Fibroblast of villous mesenchyme (primary cell): ENCODE results near the gene GET4. TPM values are rescaled to one million over a fixed set of nuclear protein-coding genes. Genes with fewer than 3 reads are reported as not detected.

Experiments used
- DNase-seq: peaks from one replicate; pipeline ENCODE4 v3.0.0-alpha.2; 2010; ENCODE audit warnings: low read depth
- H3K4me3 ChIP-seq: 2 replicates; pipeline ENCODE4 v1.5.1; 2011; ENCODE audit warnings: low read depth, mild to moderate bottlenecking, low read length
- total RNA-seq: library from RNA; depleted of rRNA; stranded (reverse); fragments of >200 nt; gene quantifications from 2 replicates; pipeline ENCODE4 v1.2.3, GENCODE V29; 2012
- TF ChIP-seq, protein P1 (sequence below): IDR thresholded peaks from 2 replicates; pipeline ENCODE4 v1.5.1; 2012; ENCODE audit warnings: low read depth, mild to moderate bottlenecking, low read length; ENCODE audit not compliant: insufficient read depth

GET4 gene
- total RNA-seq, 1 donor, result 15.1 TPM

DNA sequence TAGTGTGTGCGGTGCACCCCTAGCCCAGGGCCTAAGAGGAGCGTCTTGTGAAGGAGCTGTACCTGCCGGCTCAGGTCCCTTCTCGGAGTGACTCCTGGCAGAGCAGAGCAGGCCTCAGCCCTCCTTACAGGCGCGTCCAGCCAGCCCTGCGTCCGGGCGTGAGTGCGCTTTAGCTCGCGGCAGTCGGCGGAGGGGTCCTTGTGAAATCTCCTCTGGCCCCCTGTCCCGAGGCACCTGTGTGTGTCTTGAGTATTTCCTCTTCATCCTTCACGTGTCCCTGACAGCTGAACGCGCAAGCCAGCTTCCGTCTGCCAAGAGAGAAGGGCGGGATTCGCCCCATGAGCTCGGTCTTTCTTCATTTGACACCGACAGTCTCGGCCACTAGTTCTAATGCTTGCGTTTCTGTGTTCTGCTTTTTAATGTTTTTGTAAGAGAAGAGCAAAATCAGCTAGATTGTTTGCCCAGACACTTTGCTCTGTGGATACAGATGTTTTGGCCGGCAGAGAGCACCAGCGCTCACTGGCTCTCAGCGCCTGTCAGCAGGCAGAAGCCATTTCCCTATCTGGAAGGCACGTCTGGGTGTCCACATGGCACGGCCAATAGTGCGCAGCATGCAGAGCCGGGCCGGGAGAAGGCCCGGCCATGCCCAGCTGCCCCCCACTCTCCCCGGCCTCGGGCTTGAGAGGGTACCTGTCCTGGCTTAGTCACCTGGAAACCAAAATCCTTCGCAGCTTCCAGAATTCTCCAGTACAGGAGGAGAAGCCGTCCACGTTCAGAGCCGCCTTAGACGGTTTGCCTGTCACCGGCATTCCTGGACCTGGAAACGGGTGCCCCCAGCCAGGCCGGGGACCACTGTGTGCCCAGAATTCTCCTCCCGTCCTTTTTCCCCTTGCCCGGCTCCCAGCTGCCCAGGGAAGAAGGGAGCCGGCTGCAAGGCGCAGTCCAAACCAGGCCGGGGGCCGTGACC lies 7.0 kb downstream of the GET4 start:
- H3K4me3 ChIP-seq, result no peak overlapping the region
- DNase-seq, result no peak
- TF ChIP-seq, protein P1, sequence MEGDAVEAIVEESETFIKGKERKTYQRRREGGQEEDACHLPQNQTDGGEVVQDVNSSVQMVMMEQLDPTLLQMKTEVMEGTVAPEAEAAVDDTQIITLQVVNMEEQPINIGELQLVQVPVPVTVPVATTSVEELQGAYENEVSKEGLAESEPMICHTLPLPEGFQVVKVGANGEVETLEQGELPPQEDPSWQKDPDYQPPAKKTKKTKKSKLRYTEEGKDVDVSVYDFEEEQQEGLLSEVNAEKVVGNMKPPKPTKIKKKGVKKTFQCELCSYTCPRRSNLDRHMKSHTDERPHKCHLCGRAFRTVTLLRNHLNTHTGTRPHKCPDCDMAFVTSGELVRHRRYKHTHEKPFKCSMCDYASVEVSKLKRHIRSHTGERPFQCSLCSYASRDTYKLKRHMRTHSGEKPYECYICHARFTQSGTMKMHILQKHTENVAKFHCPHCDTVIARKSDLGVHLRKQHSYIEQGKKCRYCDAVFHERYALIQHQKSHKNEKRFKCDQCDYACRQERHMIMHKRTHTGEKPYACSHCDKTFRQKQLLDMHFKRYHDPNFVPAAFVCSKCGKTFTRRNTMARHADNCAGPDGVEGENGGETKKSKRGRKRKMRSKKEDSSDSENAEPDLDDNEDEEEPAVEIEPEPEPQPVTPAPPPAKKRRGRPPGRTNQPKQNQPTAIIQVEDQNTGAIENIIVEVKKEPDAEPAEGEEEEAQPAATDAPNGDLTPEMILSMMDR, result no peak

DNA sequence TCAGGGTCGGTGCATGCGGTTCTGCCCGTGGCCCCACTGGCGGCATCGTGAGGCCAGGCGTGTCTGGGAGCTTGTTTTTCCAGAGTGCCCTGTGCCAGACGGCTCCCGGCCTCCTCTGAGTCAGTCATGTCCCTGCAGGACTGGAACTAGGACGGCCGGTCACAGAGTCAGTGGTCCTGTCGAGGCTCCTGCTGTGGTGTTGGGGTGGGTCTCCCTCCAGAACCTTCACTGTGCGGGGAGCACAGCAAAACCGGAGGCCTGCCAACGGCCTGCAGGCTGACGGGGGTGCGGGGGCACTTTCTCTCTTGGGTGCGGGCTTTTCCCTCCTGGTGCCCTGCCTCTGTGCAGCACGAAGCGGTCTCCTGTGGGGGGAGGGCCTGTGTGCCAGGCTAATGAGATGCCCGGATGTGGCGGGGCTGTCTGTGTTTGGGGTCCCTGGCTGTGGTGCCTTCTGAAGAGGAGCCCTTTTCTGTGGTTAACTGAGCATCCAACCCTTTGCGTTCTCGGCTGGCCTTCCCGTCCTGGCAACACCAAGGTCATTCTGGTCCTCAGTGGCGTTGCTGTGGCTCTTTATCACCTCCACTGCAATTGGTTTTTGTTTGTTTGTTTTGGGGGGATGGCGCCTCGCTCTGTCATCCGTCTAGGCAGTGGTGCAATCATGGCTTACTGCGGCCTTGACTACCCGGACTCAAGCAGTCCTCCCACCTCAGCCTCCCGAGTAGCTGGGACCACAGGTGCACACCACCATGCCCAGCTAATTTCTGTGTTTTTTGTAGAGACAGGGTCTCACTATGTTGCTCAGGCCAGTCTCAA lies 8.0 kb downstream of the GET4 start:
- no peak for DNase-seq
- H3K4me3 ChIP-seq, result no peak overlapping the region
- TF ChIP-seq, protein P1, result no peak

DNA sequence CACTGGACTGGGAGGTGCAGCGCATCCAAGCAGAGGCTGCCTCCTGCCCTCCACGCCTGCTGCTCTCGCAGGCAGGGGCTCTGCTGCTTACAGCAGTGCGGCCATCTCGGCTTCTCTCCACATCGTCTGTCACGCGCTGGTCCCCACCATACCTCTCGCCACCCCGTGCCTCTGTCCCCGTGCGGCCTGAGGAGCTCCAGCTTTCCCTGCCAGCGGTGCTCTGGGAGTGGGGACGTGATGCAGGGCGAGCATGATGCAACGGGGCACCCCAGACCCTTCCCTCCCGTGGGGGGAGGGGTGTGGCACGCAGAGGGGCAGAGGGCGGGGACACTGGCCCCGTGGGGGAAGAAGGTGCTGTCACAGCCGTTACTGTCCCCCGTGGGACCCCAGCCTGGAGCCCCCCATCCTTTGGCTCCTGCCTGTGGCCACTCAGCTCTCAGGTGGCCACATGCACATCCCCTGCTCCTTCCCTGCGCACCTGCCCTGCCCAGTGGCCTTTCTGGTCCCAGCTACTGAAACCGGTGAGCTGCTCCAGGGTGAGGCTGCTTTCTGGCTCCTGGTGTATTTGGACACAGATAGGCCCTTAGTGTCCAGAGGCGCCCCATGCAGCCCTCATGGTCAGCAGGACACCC lies 9.0 kb downstream of the GET4 start:
- TF ChIP-seq, protein P1, result no peak
- DNase-seq, result no peak
- no peak overlapping the region for H3K4me3 ChIP-seq

DNA sequence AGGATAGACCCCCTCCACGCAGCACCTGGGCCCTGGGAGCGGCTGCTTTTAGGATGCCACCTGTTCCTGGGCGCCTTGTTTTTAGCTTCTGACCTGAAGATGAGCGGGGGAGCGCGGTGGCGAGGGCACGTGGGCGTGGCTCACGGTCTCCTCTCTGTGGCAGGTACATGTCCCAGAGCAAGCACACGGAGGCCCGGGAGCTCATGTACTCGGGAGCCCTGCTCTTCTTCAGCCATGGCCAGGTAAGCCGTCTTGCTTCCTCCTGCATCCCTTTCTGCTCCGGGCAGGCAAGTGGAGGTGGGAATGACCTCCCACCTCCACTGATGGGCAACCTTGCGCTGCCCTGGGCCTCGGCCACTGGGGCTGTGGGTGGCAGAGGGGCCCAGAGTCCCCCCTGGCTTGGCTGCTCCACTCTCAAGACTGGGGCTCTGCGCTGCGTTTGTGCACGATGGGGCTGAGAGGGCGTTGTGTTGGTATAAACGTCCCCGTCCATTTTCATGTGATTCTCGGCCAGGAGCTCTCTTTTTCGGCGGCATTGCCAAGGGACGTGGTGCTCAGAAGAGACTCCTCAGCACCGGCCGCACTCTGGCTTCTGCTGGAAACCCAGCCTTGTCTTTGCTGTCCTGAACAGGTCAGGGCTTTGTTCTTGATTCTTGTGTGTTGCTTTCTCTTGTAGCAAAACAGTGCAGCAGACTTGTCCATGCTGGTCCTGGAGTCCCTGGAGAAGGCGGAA lies 9.7 kb downstream of the GET4 start:
- TF ChIP-seq, protein P1, result no peak
- DNase-seq, result no peak
- no peak overlapping the region for H3K4me3 ChIP-seq

DNA sequence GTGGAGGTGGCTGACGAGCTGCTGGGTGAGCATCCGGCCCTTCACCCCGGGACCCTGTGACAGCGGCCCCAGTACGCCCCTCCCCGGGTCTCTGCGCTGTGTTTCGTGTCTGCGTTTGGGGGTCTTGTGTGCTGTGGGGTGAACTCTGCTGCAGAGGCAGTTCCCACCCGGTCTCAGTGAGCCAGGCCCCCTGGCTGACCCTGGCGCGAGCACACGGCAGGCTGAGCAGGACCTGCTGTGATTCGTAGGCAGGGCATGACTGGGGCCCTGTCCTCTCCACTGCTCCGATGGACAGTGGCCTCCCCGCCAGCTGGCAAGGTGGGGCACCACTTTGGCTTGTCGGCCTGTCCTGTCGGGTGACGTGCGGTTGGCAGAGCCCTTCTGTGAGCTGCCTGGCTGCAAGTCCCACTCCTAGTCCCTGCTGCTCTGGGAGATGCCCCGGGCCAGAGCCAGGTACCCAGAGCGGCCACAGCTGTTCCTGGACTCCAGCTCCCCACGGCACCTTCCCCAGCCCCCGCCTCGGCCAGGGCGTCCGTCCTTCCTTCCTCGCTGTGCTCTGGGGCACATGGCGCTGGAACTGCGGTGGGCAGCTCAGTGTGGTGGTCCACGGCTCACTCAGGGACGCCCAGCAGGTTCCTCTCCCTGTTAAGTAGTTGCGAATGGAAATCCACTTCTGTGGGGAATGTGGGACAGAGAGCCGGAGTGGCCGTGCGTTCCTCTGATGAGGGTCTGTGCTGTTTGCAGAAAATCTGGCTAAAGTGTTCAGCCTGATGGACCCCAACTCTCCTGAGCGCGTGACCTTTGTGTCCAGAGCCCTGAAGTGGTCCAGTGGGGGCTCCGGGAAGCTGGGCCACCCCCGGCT lies 10.5 kb downstream of the GET4 start:
- DNase-seq, result no peak
- TF ChIP-seq, protein P1, result no peak
- no peak overlapping the region for H3K4me3 ChIP-seq
